Testis (tissue), 2 donors: ENCODE measurements around the gene ANKRD49.

ENCODE experiments used
- CTCF ChIP-seq, 3 experiments: fragments of 450-650 bp in 2 of 3; fragments of 200-600 bp in 1 of 3; sonication (generic) in 1 of 3; IDR thresholded peaks; one replicate each; pipeline ENCODE4 v1.5.1; 2016 to 2019; ENCODE audit warnings: antibody characterized with exemption in 3 of 3, mild to moderate bottlenecking in 2 of 3, moderate library complexity in 1 of 3
- POLR2A ChIP-seq: fragments of 450-650 bp; IDR thresholded peaks from one replicate; pipeline ENCODE4 v1.6.1; 2017; ENCODE audit warnings: antibody characterized with exemption, mild to moderate bottlenecking, moderate library complexity

DNA sequence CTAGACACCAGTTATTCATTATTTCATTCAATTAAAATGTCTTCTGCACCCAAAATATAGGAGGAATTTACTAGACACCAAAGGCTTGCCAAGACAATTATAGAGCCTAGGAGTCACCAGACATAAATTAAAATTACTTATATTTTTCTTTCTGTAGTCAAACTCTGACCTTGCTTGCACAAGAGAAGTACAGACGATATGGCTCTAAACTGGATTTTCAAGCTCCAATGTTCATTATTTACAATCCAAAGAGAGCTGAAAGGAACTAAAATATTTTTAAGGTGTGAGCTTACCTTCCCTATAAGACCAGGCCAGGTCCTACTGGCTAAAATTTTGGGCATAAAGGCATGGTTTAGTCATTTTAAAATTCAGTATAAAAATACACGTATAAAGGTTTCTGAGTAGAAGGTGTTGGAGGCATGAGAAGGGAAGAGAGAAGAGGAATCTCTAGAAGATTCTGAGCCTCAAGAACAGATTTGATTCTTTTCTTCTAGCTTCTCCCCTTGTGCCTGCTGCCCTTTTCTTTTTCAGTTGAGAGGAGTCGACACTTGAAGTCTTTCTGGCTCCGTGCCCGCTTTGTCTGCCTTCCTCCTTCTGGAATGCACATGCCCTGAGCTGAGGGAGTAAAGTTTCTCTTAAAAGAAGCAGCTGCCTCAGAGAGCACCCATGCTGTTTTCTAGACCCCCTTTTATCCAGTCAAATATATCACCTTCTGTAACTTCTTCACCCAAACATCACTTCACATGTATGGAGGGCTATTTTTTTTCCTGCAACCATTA is 32.0 kb downstream of the ANKRD49 start:
- no peak for TF ChIP-seq CTCF (IDR thresholded peaks at IDR 0.05)
- no peak for TF ChIP-seq POLR2A
